OCI-LY7 (cell line): ENCODE data around the gene EHBP1.

Experiments
- CTCF ChIP-seq: fragments of 200-600 bp; sonication (generic); conservative IDR thresholded peaks from 2 replicates; pipeline ENCODE4 v1.5.1; 2014; ENCODE audit warnings: mild to moderate bottlenecking, antibody characterized with exemption, low read length, moderate library complexity, mixed read lengths
- EZH2phosphoT487 ChIP-seq: fragments of 200-600 bp; sonication (generic); IDR thresholded peaks from 2 replicates; pipeline ENCODE4 v1.6.1; 2018; ENCODE audit warnings: low read depth, borderline replicate concordance, mild to moderate bottlenecking, mixed run types, antibody characterized with exemption, low read length, moderate library complexity, mixed read lengths

- TF ChIP-seq EZH2phosphoT487, result no peak
- no peak for TF ChIP-seq CTCF
These were observed 288.7 kb downstream of the EHBP1 start for GRCh38 chr2:62994206-62994605.
